Activated CD4-positive, alpha-beta T cell treated with anti-CD3 and anti-CD28 coated beads, Interleukin-2, amount 10 ng/mL, durations not matched to agents 24 days and 14 days (primary cell): ENCODE measurements around the gene MAP3K10. TPM values are rescaled to one million over a fixed set of nuclear protein-coding genes. Genes with fewer than 3 reads are reported as not detected.

Experiments
- total RNA-seq: library from RNA; stranded (reverse); gene quantifications from 2 replicates; pipeline ENCODE4 v1.2.3, GENCODE V29; 2022

The MAP3K10 gene
- total RNA-seq, 1 donor from 2014 or later: 16.6 TPM

Other genes with a start within 250 kb of the MAP3K10 start
- 192 and 193 TPM in 2 replicates for gene PSMC4, start 220.3 kb upstream of the MAP3K10 start, total RNA-seq
- gene ZNF546, start 194.4 kb upstream of the MAP3K10 start, total RNA-seq: 4.4 and 6.7 TPM in 2 replicates
- 19.5 and 24.6 TPM in 2 replicates for gene ZNF780B, start 135.2 kb upstream of the MAP3K10 start, total RNA-seq
- 14.7 and 16.1 TPM in 2 replicates for gene ZNF780A, start 100.5 kb upstream of the MAP3K10 start, total RNA-seq
- not detected in 2 replicates for gene TTC9B, start 27.0 kb downstream of the MAP3K10 start, total RNA-seq
- 0.19 and 0.28 TPM in 2 replicates for gene CCNP, start 35.3 kb downstream of the MAP3K10 start, total RNA-seq
- gene AKT2, start 93.9 kb downstream of the MAP3K10 start, total RNA-seq: 160 and 163 TPM in 2 replicates
- gene C19orf47, start 157.0 kb downstream of the MAP3K10 start, total RNA-seq: 24.4 and 28.9 TPM in 2 replicates
- gene PLD3, start 157.3 kb downstream of the MAP3K10 start, total RNA-seq: 49.4 and 52.2 TPM in 2 replicates
- gene HIPK4, start 198.8 kb downstream of the MAP3K10 start, total RNA-seq: not detected in 2 replicates
- 0.84 and 0.90 TPM in 2 replicates for gene PRX, start 222.0 kb downstream of the MAP3K10 start, total RNA-seq
- gene SERTAD1, start 234.6 kb downstream of the MAP3K10 start, total RNA-seq: 19.3 and 20.8 TPM in 2 replicates